ENCODE results near the gene ZNF511. TPM values are rescaled to one million over a fixed set of nuclear protein-coding genes. Genes with fewer than 3 reads are reported as not detected.
A peak's percentile ranks its signal among the peaks of the same experiment; 100 is the strongest.

ZNF511 gene
- total RNA-seq, 4 donors from 2014 or later: 15.5 to 24.4 (median 17.3) TPM

- no peak for DNase-seq (ENCODE audit: low spot score in 2 of 2)
- peaks cover 18% of the 10 kb centered on the region for H3K36me3 ChIP-seq
- no peaks in the 10 kb centered on the region for H3K9me3 ChIP-seq
- WGBS: 14% methylated on average over 5 of the region's 26 CpGs
- H3K4me1 ChIP-seq: peaks cover 49% of the 10 kb centered on the region
- no peak overlapping the region for H3K27ac ChIP-seq
- TF ChIP-seq CTCF (IDR thresholded peaks at IDR 0.05) (no peak), EP300 (IDR thresholded peaks at IDR 0.05) (no peak), POLR2AphosphoS5 (IDR thresholded peaks at IDR 0.05) (no peak), POLR2A (IDR thresholded peaks at IDR 0.05) (no peak)
- peak overlapping the region; percentile 39 for H3K4me3 ChIP-seq
- peaks cover 16% of the 10 kb centered on the region for H3K27me3 ChIP-seq
Measured at GRCh38 chr10:133274751-133275683, 33.7 kb upstream of the ZNF511 start.

GRCh38 chr10:133275684-133276092 is 33.0 kb upstream of the ZNF511 start:
- Histone ChIP-seq H3K4me1 (peaks cover 49% of the 10 kb centered on the region), H3K27ac (no peak overlapping the region), H3K9me3 (no peaks in the 10 kb centered on the region), H3K4me3 (peak overlapping the region; percentile 39), H3K36me3 (peaks cover 20% of the 10 kb centered on the region), H3K27me3 (peaks cover 16% of the 10 kb centered on the region)
- WGBS: 65% methylated on average over 5 of the region's 12 CpGs
- no peak for DNase-seq (ENCODE audit: low spot score in 2 of 2)
- no peak for TF ChIP-seq EP300 (IDR thresholded peaks at IDR 0.05)
- no peak for TF ChIP-seq CTCF (IDR thresholded peaks at IDR 0.05)
- no peak for TF ChIP-seq POLR2A (IDR thresholded peaks at IDR 0.05)
- TF ChIP-seq POLR2AphosphoS5 (IDR thresholded peaks at IDR 0.05): no peak

GRCh38 chr10:133276100-133276434 is 32.6 kb upstream of the ZNF511 start:
- H3K27ac ChIP-seq: no peak overlapping the region
- no peak for DNase-seq (ENCODE audit: low spot score in 2 of 2)
- peaks cover 21% of the 10 kb centered on the region for H3K36me3 ChIP-seq
- TF ChIP-seq EP300 (IDR thresholded peaks at IDR 0.05): no peak
- TF ChIP-seq POLR2A (IDR thresholded peaks at IDR 0.05): no peak
- no peak for TF ChIP-seq POLR2AphosphoS5 (IDR thresholded peaks at IDR 0.05)
- no peak for TF ChIP-seq CTCF (IDR thresholded peaks at IDR 0.05)
- peaks cover 49% of the 10 kb centered on the region for H3K4me1 ChIP-seq
- H3K27me3 ChIP-seq: peaks cover 16% of the 10 kb centered on the region
- H3K9me3 ChIP-seq: no peaks in the 10 kb centered on the region
- peak overlapping the region; percentile 39 for H3K4me3 ChIP-seq
- WGBS: 24% methylated on average over 4 of the region's 6 CpGs

GRCh38 chr10:133276435-133277201 is 32.1 kb upstream of the ZNF511 start, which contains the start of gene ADAM8:
TSS of gene ADAM8 (minus strand) at chr10:133276868. CDS start at chr10:133276817, 51 bp downstream.
- peaks cover 16% of the 10 kb centered on the region for H3K27me3 ChIP-seq
- peaks cover 27% of the 10 kb centered on the region for H3K36me3 ChIP-seq
- H3K27ac ChIP-seq: no peak within 1 kb of the TSS
- H3K4me1 ChIP-seq: peaks cover 49% of the 10 kb centered on the region
- peak in 1 of 2 donors; percentile 59 for DNase-seq (ENCODE audit: low spot score in 2 of 2)
- no peak for TF ChIP-seq EP300 (IDR thresholded peaks at IDR 0.05)
- TF ChIP-seq POLR2AphosphoS5 (IDR thresholded peaks at IDR 0.05): no peak
- no peak for TF ChIP-seq POLR2A (IDR thresholded peaks at IDR 0.05)
- TF ChIP-seq CTCF (IDR thresholded peaks at IDR 0.05): no peak
- H3K4me3 ChIP-seq: peak within 1 kb of the TSS; percentile 39
- no CpG with 5 or more reads among the region's 63 CpGs for WGBS
- H3K9me3 ChIP-seq: no peaks in the 10 kb centered on the region

Measured in suprapubic skin (tissue), 4 donors.